Measurements from ENCODE around the gene CHI3L1.

DNA sequence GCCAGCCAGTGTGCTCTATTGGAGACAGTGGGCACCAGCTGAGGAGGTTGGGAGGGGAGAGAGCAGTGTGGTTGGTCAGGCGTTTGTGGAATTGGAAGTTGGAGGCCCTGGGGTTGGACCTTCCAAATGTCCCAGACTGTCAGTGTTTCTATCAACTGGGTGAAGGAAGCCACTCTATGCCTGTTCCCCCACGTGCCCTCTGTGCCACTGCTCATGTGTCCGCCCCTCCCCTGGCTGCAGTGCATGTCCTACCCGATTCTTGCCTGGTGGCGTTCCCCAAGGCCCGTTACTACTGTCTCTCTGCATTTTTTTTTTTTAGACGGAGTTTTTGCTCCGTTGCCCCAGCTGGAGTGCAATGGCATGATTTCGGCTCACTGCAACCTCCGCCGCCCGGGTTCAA is 37.9 kb downstream of the CHI3L1 start:
- TF ChIP-seq, protein P1, sequence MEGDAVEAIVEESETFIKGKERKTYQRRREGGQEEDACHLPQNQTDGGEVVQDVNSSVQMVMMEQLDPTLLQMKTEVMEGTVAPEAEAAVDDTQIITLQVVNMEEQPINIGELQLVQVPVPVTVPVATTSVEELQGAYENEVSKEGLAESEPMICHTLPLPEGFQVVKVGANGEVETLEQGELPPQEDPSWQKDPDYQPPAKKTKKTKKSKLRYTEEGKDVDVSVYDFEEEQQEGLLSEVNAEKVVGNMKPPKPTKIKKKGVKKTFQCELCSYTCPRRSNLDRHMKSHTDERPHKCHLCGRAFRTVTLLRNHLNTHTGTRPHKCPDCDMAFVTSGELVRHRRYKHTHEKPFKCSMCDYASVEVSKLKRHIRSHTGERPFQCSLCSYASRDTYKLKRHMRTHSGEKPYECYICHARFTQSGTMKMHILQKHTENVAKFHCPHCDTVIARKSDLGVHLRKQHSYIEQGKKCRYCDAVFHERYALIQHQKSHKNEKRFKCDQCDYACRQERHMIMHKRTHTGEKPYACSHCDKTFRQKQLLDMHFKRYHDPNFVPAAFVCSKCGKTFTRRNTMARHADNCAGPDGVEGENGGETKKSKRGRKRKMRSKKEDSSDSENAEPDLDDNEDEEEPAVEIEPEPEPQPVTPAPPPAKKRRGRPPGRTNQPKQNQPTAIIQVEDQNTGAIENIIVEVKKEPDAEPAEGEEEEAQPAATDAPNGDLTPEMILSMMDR (IDR thresholded peaks at IDR 0.05; ENCODE audit: borderline replicate concordance, extremely low read depth, low read length, poor library complexity, severe bottlenecking), result no peak
- no peak for TF ChIP-seq EZH2 (IDR thresholded peaks at IDR 0.05; ENCODE audit: borderline replicate concordance, low read depth, low read length, severe bottlenecking)

Measured in DND-41 (cell line).